ENCODE data around the gene GATA2.

GATA2 gene

DNA sequence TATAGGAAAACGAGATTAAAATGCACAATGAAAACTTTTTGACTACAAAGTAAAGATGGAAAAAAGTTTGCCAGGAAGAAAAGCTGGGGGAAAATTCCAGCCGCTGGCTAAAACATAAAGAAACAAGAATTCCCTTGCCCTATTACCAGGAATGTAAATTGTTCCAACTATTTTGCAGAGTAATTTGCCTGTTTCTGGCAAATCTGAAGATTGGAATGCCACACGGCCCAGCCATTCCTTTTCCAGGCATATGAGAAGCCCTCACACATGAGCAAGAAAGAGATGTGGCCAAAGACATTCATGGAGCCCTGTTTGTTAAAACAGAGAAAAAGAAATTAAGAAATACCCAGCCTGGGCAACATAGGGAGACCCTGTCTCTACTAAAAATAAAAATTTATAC, 8.4 kb upstream of the GATA2 start:
- no peak for DNase-seq (ENCODE audit: low read depth)

DNA sequence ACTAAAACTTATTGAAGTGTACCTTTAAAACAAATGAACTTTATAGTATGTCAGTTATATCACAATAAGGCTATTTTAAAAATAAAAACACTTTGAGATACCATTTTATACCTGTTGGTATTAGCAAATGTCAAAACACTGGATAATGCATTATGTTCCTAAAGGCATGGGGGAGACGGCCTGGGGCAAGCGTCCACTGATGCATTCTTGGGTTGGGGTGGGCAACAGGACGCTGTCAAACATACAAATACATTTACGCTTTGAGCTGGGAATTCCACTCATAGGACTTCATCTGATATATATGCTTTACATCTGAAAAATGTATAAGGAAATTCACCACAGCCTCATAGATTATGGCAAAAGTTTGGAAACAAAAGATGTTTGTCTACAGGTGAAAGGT, 7.6 kb upstream of the GATA2 start:
- DNase-seq (ENCODE audit: low read depth) = no peak

GRCh38 chr3:128499724-128500275, 6.8 kb upstream of the GATA2 start:
- no peak for DNase-seq (ENCODE audit: low read depth)

DNA sequence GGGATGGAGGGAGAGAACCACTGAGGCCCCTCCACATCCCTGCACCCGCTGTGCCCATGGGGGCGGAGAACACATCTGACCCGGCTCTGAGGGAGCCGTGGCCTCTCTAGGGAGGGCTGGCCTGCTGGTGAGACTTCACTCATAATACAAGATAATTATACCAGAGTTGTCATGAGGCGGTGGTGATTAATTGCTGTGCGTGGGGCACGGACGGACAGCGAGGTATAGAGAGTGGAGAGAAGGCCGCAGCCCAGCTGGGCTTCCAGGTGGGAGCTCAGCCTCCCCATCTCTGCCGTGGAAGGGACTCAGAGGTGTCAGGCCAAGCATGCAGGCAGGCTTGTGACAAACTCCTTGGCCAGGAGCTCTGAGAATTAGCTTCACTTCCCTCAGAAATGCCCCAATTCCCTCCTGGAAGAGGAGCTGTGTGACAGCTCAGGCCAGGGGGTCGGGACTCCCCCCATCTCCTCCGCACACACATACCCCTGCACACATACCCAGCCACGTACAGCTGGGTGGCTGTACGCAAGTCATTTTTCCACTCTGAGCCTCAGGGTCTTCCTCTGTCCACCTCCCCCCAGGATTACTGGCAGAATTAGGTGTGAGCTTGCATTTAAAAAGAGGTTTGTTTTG, 6.0 kb upstream of the GATA2 start:
- DNase-seq (ENCODE audit: low read depth) = no peak

GRCh38 chr3:128498127-128498626, 5.2 kb upstream of the GATA2 start:
- no peak for DNase-seq (ENCODE audit: low read depth)

GRCh38 chr3:128497305-128498126, 4.5 kb upstream of the GATA2 start:
- peak; percentile 52 for DNase-seq (ENCODE audit: low read depth)

- no peak for DNase-seq (ENCODE audit: low read depth)
Observed at GRCh38 chr3:128496602-128497304, 3.8 kb upstream of the GATA2 start.

DNA sequence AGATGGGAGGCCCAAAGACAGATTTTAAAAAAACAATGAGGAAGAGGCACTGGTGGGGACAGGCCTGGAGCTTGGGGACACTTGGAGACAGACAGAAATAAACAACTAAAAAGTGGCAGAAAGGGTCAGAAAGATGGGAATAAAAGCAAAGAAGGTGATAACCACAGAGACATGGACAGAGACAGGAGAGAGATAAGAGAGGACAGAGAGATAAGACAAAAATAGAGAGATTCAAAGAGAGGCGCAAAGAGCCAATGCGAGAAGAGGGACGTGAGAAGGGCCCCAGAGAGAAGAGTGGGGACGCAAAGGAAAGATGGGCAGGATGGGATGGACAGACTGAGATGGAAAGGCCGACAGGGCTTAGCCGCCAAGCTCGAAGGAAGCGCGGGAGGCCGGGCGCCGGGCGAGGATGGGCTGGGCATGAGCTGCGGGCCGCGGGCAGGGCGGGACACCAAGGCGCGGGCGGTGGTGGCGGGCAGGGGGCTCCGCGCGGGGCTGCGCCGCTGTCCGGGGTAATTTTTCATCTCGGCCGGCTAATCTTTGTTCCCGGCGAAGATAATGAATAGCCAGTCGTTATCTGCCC, 3.1 kb upstream of the GATA2 start:
- DNase-seq (ENCODE audit: low read depth) = no peak

DNA sequence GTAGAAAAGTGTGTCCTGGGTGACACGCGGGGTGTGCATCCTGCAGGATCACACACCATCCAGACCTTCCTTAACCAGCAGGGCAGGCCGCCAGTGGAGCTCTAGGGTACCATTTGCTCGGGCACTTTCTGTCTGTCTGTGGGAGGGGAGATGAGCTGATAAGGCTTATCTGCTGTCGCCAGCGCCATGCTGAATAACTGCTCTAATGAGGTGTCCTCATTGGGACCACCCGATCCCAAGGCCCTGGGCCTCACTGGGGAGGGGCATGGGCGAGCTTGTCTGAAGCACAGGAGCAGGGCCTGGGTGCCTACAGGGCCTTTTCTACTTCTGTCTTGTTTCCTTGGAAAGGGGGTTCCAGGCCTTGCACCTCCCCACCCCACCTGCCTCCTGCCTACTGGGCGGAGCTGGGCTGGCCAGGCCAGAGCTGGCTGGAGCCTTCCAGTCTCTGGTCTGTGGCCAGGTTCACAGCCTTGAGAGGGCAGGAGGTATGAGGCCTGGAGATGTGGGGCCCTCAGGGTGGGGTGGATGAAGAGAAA, 2.5 kb upstream of the GATA2 start:
- no peak for DNase-seq (ENCODE audit: low read depth)

GRCh38 chr3:128494367-128494650, 1.3 kb upstream of the GATA2 start:
- DNase-seq (ENCODE audit: low read depth) = no peak

DNA sequence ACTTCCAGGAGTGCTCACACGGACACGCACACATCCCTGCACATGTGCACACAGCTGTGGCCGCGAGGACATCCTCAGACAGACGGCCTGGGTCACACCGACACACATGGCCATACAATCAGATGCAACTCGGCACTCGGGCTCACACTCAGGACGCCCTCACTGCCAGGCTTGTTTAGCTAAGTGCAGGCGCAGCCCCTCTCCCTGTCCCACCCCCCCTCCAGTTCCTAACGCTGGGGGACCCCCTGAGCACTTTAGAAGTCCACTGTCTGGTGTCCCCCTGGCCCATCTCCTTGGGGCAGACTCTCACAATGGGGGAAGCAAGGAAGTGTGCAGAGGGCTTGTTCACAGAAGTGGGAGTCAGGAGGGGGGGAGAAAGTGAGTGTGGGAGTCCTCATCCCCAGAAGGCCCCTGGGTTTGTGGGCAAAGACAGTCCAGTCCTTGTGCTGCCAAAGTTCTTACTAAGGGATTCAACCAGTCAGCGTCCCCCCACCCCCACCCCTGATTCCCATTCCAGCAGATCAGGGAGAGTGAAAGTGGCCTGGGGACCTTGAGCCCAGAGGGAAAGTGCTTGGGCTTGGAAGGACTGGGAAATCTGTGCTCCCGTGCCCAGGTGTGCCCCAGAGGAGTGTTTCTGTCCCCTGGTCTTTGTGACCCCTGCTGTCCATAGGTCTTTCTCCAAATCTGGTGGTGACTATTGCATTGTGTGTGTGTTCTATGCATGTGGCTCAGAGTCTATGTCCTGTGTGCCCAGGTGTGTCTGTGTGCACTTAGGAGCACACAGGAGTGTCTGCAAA, 767 bp upstream of the GATA2 start:
- DNase-seq (ENCODE audit: low read depth) = no peak

GRCh38 chr3:128491941-128492670, 895 bp downstream of the GATA2 start:
- no peak for DNase-seq (ENCODE audit: low read depth)

- no peak for DNase-seq (ENCODE audit: low read depth)
Observed at GRCh38 chr3:128491691-128491940, 1.4 kb downstream of the GATA2 start.

GRCh38 chr3:128490915-128491690, 1.9 kb downstream of the GATA2 start:
- no peak for DNase-seq (ENCODE audit: low read depth)

- no peak for DNase-seq (ENCODE audit: low read depth)
Observed at GRCh38 chr3:128490650-128490914, 2.4 kb downstream of the GATA2 start.

- DNase-seq (ENCODE audit: low read depth) = no peak
Observed at GRCh38 chr3:128489927-128490649, 2.9 kb downstream of the GATA2 start.

DNA sequence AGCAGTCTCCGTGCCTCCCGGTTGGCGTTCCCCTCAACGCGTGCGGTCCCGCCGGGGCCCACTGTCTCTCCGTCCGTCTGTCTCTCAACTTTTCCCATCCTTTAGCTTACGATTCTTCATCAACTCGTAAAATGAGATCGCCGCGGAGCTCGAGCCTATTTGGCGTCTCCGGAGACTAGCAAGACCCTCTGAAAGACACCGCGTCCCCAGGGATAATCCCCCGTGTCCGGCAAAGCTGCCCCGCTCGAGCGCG, 3.4 kb downstream of the GATA2 start:
- no peak for DNase-seq (ENCODE audit: low read depth)

GRCh38 chr3:128488991-128489673, 3.9 kb downstream of the GATA2 start:
- DNase-seq (ENCODE audit: low read depth) = no peak

DNA sequence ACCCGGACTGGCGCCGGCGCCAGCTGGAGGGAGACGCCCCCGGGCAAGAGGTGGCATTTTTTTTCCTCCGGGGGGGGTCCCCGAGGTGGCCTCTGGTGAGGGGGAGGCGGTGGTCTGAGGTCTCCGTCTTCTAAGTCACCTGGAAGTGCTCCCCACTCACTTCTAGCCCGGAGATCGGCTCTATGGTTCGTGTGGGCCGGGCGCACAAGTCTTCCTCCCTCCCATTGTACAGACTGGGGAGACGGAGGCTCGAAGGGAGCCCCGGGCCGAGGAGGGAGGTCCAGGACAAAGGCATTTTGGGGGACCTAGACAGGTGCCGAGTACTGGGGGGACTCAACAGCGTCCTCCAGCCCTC, 4.4 kb downstream of the GATA2 start:
- no peak for DNase-seq (ENCODE audit: low read depth)
